A673 (cell line): ENCODE data around the gene DUSP15. TPM values are rescaled to one million over a fixed set of nuclear protein-coding genes. Genes with fewer than 3 reads are reported as not detected.
"Not testable (repeated sequence)": the region's sequence is repeated elsewhere in the genome, so short reads cannot be mapped to it uniquely, and the experiment has no call there.

Experiments used
- BruUV-seq: library from RNA; stranded (reverse); fragments of 400-500 nt; replicated peaks from 2 replicates; lab custom pipeline; 2021; lab: Mats Ljungman, UMichigan
- CTCF ChIA-PET: fragments of 300-600 bp; sonication (Branson Sonifier 250); formaldehyde crosslinking; loops from one replicate; lab custom pipeline; 2022; ENCODE audit warnings: antibody characterized with exemption; lab: Charles Lee
- POLR2A ChIA-PET: fragments of 300-600 bp; sonication (Branson Sonifier 250); formaldehyde crosslinking; loops from one replicate; lab custom pipeline; 2022; ENCODE audit warnings: antibody characterized with exemption; ENCODE audit not compliant: low non-redundant PET; lab: Charles Lee
- DNase-seq: peaks from one replicate; pipeline ENCODE4 v3.0.0-alpha.2; 2015; ENCODE audit warnings: low spot score
- H3K27ac ChIP-seq: fragments of 200-600 bp; sonication (generic); 2 replicates; pipeline ENCODE4 v1.5.1; 2016; ENCODE audit warnings: mixed run types, low read depth, mild to moderate bottlenecking, mixed read lengths, antibody characterized with exemption, low read length; ENCODE audit not compliant: poor library complexity, severe bottlenecking
- H3K27me3 ChIP-seq: fragments of 200-600 bp; sonication (generic); replicated peaks from 2 replicates; pipeline ENCODE4 v1.6.1; 2017; ENCODE audit warnings: mixed run types, low read depth, mild to moderate bottlenecking, mixed read lengths, antibody characterized with exemption, low read length; ENCODE audit not compliant: insufficient read depth, poor library complexity
- H3K36me3 ChIP-seq: fragments of 200-600 bp; sonication (generic); 2 replicates; pipeline ENCODE4 v1.6.1; 2016; ENCODE audit warnings: mixed run types, mild to moderate bottlenecking, mixed read lengths, antibody characterized with exemption, low read length; ENCODE audit not compliant: insufficient read depth, poor library complexity, severe bottlenecking
- H3K4me1 ChIP-seq: fragments of 200-600 bp; sonication (generic); 2 replicates; pipeline ENCODE4 v1.6.1; 2017; ENCODE audit warnings: mixed run types, mild to moderate bottlenecking, mixed read lengths, antibody characterized with exemption, low read length; ENCODE audit not compliant: insufficient read depth, poor library complexity, severe bottlenecking
- H3K4me3 ChIP-seq: fragments of 200-600 bp; sonication (generic); 2 replicates; pipeline ENCODE4 v1.5.1; 2016; ENCODE audit warnings: low read depth, mixed run types, mild to moderate bottlenecking, mixed read lengths, low read length; ENCODE audit not compliant: poor library complexity, severe bottlenecking
- H3K9me3 ChIP-seq: fragments of 200-600 bp; sonication (generic); 2 replicates; pipeline ENCODE4 v1.6.1; 2016; ENCODE audit warnings: mixed run types, low read depth, mild to moderate bottlenecking, mixed read lengths, antibody characterized with exemption, low read length; ENCODE audit not compliant: poor library complexity, severe bottlenecking
- EZH2 ChIP-seq: fragments of 200-600 bp; sonication (generic); IDR thresholded peaks from 2 replicates; pipeline ENCODE4 v1.6.1; 2017; ENCODE audit warnings: borderline replicate concordance, low read depth, mild to moderate bottlenecking, mixed read lengths, antibody characterized with exemption, low read length; ENCODE audit not compliant: poor library complexity, severe bottlenecking
- intact Hi-C: fragments of 100-400 bp; cut with micrococcal nuclease; formaldehyde crosslinking; loops from one replicate; pipeline ENCODE4 v1.10.0; 2022; ENCODE audit not compliant: unreplicated experiment
- total RNA-seq: library from RNA; stranded (reverse); gene quantifications from 2 replicates; pipeline ENCODE4 v1.2.3, GENCODE V29; 2021
- TF ChIP-seq, protein P1 (sequence below): fragments of 300-800, 200-600 bp; sonication (generic); conservative IDR thresholded peaks from 2 replicates; pipeline ENCODE4 v1.5.1; 2017; ENCODE audit warnings: low read depth, mild to moderate bottlenecking, antibody characterized with exemption, low read length, moderate library complexity, mixed read lengths

DUSP15 gene
- total RNA-seq, 1 experiment from 2014 or later, result not detected

DNA sequence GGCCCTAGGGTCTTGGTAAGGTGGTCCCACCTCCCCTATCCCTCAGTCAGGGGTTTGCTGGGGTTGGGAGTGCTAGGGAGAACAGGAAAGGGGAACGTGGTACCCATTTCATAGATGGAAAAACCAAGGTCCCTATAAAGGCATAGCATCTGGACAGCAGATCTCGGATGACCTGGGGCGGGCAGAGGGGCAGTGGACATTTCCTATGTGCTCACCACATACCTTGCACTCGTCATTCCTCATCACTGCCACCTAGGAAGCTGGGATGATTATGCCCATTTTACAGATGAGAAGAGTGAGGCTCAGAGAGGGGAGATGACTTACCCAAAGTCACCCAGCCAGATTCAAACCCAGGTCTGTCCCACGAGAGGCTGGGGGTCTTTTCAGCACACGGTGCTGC is 39.1 kb downstream of the DUSP15 start:
- Histone ChIP-seq H3K36me3 (no peaks in the 10 kb centered on the region), H3K4me1 (no peaks in the 10 kb centered on the region), H3K27me3 (no peaks in the 10 kb centered on the region), H3K9me3 (no peaks in the 10 kb centered on the region), H3K27ac (no peak overlapping the region), H3K4me3 (no peak overlapping the region)
- TF ChIP-seq, protein P1, sequence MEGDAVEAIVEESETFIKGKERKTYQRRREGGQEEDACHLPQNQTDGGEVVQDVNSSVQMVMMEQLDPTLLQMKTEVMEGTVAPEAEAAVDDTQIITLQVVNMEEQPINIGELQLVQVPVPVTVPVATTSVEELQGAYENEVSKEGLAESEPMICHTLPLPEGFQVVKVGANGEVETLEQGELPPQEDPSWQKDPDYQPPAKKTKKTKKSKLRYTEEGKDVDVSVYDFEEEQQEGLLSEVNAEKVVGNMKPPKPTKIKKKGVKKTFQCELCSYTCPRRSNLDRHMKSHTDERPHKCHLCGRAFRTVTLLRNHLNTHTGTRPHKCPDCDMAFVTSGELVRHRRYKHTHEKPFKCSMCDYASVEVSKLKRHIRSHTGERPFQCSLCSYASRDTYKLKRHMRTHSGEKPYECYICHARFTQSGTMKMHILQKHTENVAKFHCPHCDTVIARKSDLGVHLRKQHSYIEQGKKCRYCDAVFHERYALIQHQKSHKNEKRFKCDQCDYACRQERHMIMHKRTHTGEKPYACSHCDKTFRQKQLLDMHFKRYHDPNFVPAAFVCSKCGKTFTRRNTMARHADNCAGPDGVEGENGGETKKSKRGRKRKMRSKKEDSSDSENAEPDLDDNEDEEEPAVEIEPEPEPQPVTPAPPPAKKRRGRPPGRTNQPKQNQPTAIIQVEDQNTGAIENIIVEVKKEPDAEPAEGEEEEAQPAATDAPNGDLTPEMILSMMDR, result no peak
- TF ChIP-seq EZH2, result no peak
- DNase-seq, result no peak
- intact Hi-C loops, result no loop called here
- POLR2A ChIA-PET, result no interaction called here
- CTCF ChIA-PET, result no interaction called here
- BruUV-seq, result no TSS peak

DNA sequence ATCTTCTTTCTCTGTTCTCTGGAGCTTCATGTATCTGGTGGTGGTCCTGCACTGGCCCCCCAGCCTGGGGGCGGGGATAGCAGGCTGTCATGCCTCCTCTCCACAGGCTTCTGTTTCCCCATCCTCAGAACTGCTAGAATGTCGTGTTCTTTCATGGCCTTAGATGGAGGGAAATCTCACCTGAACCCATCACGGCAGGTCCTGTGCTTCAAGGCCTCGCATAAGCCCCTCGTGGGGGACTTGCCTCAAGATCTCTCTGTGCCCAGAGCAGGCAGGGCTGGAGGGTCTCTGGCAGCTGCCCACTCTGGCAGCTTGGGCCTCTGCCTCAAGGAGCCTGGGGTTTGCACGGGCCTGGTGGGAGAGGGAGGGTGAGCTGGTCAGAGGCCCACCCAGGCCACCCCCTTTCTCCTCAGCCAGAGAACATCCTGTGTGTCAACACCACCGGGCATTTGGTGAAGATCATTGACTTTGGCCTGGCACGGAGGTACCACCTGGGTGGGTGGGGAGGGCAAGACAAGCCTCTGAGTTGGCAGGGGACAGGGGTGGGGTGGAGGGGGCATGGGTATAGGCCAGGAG is 39.8 kb downstream of the DUSP15 start:
- Histone ChIP-seq H3K9me3 (no peaks in the 10 kb centered on the region), H3K4me1 (no peaks in the 10 kb centered on the region), H3K4me3 (no peak overlapping the region), H3K27ac (no peak overlapping the region), H3K36me3 (no peaks in the 10 kb centered on the region), H3K27me3 (no peaks in the 10 kb centered on the region)
- ChIA-PET POLR2A (no interaction called here), CTCF (interaction anchor here (0.5 kb wide), 1 partner anchor 944 kb away, joined by 9 read pairs; no protein-coding TSS in a partner anchor)
- DNase-seq, result no peak
- BruUV-seq, result no TSS peak
- intact Hi-C loops, result no loop called here
- TF ChIP-seq EZH2, result no peak
- TF ChIP-seq, protein P1, result no peak

DNA sequence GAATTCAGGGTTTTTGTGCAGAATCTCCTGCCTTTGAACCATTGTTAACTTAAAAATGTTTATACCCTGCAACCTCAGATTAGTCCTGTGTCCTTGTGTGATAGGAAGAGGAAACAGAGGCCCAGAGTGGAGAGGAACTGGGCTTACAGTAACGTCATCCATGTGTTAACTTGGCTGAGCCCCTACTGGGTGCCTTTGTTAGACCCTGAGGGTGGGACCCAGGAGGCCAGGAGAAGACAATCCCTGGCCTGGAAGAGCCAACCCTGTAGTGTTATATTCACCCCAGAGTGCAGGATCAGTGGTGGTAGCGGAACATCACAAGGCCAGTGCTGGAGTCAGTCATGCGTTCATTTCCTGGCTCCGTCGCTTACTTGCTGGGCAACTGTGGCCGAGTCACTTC is 40.6 kb downstream of the DUSP15 start:
- H3K27me3 ChIP-seq, result no peaks in the 10 kb centered on the region
- intact Hi-C loops, result loop anchor here (10.0 kb wide), 1 partner anchor 825 kb away; no protein-coding TSS in a partner anchor

DNA sequence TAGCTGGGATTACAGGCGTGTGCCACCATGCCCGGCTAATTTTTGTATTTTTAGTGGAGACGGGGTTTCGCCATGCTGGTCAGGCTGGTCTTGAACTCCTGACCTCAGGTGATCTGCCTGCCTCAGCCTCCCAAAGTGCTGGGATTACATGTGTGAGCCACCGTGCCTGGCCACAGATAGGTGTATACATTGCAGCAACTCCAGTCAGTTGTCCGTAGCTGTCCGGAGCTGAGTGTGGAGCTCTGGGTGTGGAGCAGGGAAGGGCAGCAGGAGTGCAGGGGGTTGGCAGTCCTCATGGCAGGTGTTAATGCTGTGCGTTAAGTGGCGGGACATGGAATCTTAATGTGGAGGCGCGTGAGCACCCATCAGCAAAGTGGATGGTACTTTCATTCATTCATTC is 42.3 kb downstream of the DUSP15 start:
- H3K9me3 ChIP-seq, DNase-seq, H3K4me3 ChIP-seq, H3K36me3 ChIP-seq, H3K4me1 ChIP-seq, H3K27ac ChIP-seq, H3K27me3 ChIP-seq, BruUV-seq, POLR2A ChIA-PET: not testable (repeated sequence)
- intact Hi-C loops, result loop anchor here (10.0 kb wide), 1 partner anchor 827 kb away; no protein-coding TSS in a partner anchor
- CTCF ChIA-PET, result interaction anchor here (0.7 kb wide), 1 partner anchor 12 kb away, joined by 4 read pairs; no protein-coding TSS in a partner anchor

More for the DNA sequence above, 40.6 kb downstream of the DUSP15 start:
- DNase-seq, result no peak
- Histone ChIP-seq H3K9me3 (no peaks in the 10 kb centered on the region), H3K4me1 (no peaks in the 10 kb centered on the region), H3K27ac (no peak overlapping the region), H3K36me3 (no peaks in the 10 kb centered on the region), H3K4me3 (no peak overlapping the region)
- POLR2A ChIA-PET, result interaction anchor here (0.5 kb wide), 1 partner anchor 23 kb away, joined by 7 read pairs; no protein-coding TSS in a partner anchor
- CTCF ChIA-PET, result interaction anchor here (0.5 kb wide), 1 partner anchor 944 kb away, joined by 9 read pairs; no protein-coding TSS in a partner anchor
- no peak for TF ChIP-seq EZH2
- TF ChIP-seq, protein P1, result no peak
- BruUV-seq, result no TSS peak
